Hepatocyte (in vitro differentiated cells): Measurements from ENCODE around the gene PIGP.

Source experiments
- EZH2 ChIP-seq: fragments of 200-600 bp; sonication (generic); IDR thresholded peaks from 2 replicates; pipeline ENCODE4 v1.6.1; 2016; ENCODE audit warnings: antibody characterized with exemption, mild to moderate bottlenecking, borderline replicate concordance
- EZH2phosphoT487 ChIP-seq: fragments of 200-600 bp; sonication (generic); IDR thresholded peaks from one replicate; pipeline ENCODE4 v1.6.1; 2018; ENCODE audit warnings: antibody characterized with exemption, mild to moderate bottlenecking, low read depth, moderate library complexity; ENCODE audit not compliant: unreplicated experiment, severe bottlenecking
- TF ChIP-seq, protein P1 (sequence below): fragments of 200-600 bp; sonication (generic); IDR thresholded peaks from 2 replicates; pipeline ENCODE4 v1.5.1; 2016; ENCODE audit warnings: antibody characterized with exemption, mild to moderate bottlenecking; ENCODE audit not compliant: poor library complexity

DNA sequence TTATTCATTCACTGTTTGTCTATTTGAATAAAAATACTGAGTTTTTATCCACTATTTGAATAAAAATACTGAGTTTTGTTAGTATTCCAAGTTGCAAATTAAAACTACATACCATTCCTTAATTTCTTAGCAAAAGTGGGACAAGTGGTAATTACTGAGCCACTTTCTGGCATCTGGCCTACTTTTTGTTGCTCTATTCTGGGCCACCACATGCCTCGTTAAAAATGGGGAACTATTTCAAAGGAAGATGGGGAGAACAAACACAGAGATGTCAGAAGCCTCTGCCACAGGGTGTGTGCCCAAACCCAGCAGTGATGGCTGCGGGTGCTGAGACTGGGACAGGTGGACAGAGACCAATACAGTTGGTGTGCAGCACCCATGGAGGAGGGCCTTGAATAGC, 14.6 kb downstream of the PIGP start:
- TF ChIP-seq, protein P1, sequence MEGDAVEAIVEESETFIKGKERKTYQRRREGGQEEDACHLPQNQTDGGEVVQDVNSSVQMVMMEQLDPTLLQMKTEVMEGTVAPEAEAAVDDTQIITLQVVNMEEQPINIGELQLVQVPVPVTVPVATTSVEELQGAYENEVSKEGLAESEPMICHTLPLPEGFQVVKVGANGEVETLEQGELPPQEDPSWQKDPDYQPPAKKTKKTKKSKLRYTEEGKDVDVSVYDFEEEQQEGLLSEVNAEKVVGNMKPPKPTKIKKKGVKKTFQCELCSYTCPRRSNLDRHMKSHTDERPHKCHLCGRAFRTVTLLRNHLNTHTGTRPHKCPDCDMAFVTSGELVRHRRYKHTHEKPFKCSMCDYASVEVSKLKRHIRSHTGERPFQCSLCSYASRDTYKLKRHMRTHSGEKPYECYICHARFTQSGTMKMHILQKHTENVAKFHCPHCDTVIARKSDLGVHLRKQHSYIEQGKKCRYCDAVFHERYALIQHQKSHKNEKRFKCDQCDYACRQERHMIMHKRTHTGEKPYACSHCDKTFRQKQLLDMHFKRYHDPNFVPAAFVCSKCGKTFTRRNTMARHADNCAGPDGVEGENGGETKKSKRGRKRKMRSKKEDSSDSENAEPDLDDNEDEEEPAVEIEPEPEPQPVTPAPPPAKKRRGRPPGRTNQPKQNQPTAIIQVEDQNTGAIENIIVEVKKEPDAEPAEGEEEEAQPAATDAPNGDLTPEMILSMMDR: no peak
- TF ChIP-seq EZH2: no peak
- TF ChIP-seq EZH2phosphoT487: no peak
